Stimulated activated CD4-positive, alpha-beta T cell treated with anti-CD3 and anti-CD28 coated beads, Interleukin-2, amount 100 ng/mL, for 24 hours (primary cell): Measurements from ENCODE around the gene WDR62.
A peak's percentile ranks its signal among the peaks of the same experiment; 100 is the strongest.
"Not testable (repeated sequence)": the region's sequence is repeated elsewhere in the genome, so short reads cannot be mapped to it uniquely, and the experiment has no call there.

Source experiments
- DNase-seq, 2 donors: peaks; one replicate each; pipeline ENCODE4 v3.0.0-alpha.2; 2020

The WDR62 gene

DNA sequence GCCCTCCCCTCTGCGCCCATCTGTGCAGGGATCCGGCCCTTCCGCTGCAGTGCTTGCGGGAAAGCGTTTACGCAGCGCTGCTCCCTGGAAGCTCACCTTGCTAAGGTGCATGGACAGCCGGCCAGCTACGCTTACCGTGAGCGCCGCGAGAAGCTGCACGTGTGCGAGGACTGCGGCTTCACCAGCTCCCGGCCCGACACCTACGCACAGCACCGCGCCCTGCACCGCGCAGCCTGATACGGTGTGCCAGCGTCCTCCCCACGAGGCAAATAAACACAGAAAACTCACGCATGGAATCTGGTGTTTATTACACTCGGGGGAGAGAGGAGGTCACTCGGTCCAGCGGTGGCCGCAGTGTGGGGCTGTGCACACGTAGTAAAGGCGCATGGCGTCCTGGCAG lies 58.7 kb downstream of the WDR62 start:
- no peak for DNase-seq

GRCh38 chr19:36113894-36114720 lies 59.4 kb downstream of the WDR62 start:
- peak; percentile 28 to 35 for DNase-seq

GRCh38 chr19:36114721-36115452 lies 60.2 kb downstream of the WDR62 start, which contains the start of gene POLR2I:
POLR2I (minus strand) TSS chr19:36114875; CDS start chr19:36114856, 19 bp downstream.
- peak; percentile 97 to 98 for DNase-seq

- DNase-seq = peak; percentile 93
Observed at GRCh38 chr19:36115453-36116343, 61.0 kb downstream of the WDR62 start, which contains the start of gene TBCB. TBCB (plus strand) TSS chr19:36115468; CDS start chr19:36115561, 93 bp downstream.

DNA sequence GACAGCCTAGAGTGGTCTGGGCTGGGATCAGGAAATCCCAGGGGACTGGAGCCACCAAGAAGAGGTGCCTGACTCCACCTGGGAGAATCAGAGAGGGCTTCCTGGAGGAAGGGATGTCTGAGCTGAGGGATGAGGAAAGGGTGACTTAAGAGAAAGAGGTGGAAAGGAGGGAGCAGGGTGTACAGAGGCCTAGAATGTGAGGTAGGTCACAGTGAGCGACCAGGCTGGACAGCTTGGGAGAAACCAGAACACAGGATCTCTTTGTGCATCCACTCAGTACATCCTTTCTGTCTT lies 61.6 kb downstream of the WDR62 start:
- no peak for DNase-seq

DNA sequence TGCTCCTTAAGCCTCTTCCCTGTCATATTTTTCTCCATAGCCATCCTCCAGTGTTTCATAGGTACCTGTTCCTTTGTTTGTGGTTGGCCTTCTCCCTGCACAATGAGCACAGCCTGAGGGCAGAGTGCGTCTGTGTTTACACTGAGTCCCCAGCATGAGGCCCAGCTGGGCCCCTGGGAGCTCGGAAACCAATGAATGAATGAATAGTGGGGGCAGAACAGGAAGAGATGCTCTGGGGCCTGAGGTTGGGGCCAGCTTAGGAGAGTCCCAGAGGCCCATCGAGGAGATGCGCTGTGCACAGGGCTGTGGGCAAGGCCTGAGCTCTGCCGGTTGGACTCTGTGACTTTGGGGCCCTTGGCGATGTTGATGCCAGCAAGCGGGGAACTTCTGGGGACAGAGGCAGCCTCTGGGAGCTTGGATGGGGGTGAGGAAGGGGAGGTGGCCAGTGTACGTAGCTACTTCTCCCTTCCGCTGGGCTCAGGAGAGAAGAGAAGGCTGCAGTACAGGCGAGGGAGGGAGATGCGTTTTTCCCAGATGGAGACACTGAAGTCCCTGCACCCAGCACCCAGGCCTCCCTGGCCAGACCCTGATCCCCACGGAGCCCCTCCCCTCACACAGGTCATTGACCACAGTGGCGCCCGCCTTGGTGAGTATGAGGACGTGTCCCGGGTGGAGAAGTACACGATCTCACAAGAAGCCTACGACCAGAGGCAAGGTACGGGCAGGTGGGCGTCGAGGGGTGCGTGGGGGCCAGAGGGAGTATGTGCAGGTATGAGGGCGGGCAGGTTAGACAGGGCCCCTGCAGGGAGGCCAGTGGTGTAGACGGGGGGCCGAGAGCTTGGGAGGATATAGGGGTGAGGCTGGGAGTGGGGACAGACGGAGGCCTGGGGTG lies 65.6 kb downstream of the WDR62 start:
- DNase-seq = no peak

DNA sequence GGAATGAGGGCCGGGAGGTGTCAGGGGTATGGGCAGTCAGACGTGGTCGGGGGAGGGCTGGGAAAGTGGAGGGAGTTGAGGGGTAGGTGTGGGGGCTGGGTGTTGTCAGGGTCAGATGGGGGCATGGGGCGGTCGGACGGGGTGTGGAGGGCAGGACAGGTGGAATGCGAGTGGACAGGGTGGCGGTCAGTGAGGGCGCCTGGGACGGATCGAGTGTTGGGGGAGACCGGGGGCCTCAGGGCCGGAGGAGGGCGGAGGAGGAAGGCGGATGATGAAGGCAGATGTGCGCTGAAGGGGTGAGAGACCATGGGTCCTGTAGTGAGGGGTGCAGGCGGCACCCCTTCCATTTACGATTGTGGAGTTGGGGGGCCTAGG lies 66.3 kb downstream of the WDR62 start:
- DNase-seq = no peak

DNA sequence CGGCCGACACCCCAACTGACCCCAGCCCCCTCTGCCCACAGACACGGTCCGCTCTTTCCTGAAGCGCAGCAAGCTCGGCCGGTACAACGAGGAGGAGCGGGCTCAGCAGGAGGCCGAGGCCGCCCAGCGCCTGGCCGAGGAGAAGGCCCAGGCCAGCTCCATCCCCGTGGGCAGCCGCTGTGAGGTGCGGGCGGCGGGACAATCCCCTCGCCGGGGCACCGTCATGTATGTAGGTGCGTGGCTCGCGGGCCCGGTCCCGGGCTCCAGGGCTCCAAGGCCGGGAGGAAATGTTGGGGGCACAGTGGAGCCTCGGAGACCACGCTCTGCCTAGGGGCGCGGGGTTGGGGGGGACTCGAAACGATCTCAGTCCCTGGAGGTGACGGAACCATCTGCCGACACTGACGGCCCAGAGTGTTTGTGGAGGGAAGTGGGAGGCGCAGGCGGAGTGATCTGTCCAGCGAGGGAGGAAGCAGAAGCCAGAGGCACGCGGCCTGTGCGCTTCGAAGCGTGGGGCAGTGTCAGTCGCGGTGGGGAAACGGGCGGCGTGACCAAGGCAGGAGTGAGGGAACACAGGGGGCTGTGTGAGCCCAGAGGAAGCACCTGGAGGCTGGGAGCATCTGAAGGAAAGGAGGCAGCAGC lies 66.9 kb downstream of the WDR62 start:
- no peak for DNase-seq

DNA sequence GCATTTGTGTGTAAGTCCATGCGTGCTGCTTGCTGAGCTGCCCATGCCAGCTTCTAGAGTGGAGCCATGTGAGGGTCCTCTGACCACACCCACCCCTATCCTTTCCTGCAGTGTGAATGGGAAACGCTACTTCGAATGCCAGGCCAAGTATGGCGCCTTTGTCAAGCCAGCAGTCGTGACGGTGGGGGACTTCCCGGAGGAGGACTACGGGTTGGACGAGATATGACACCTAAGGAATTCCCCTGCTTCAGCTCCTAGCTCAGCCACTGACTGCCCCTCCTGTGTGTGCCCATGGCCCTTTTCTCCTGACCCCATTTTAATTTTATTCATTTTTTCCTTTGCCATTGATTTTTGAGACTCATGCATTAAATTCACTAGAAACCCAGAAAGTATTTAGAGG lies 70.9 kb downstream of the WDR62 start:
- DNase-seq = no peak

DNA sequence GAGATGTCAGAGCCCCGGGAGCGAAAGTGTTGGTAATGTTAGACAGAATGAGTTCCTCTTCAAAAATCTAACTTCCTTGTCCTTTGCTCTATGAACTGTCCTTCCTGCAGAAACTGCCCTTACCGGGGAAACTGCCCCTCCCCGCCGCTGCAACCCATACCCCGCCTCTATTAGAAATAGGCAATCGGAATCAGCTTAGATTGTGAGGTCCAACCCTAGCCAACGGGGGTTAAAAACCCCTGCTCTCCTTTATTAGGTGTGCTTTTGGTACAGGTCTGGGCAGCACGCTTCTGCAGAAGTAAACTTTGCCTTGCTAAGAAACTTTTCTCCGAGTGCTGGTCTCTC lies 73.7 kb downstream of the WDR62 start:
- no peak for DNase-seq

DNA sequence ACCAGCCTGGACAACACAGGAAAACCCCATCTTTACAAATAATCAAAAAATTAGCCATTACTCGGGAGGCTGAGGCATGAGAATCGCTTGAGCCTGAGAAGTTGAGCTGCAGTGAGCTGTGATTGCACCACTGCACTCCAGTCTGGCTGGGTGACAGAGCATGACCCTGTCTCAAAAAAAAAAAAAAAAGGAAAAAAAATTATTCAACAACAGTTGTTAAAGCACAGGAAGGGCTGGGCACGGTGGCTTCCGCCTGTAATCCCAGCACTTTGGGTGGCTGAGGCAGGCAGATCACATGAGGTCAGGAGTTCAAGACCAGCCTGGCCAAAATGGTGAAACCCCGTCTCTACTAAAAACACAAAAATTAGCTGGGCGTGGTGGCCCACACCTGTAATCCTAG lies 76.5 kb downstream of the WDR62 start:
- not testable (repeated sequence) for DNase-seq

GRCh38 chr19:36134867-36135266 lies 80.2 kb downstream of the WDR62 start:
- not testable (repeated sequence) for DNase-seq

DNA sequence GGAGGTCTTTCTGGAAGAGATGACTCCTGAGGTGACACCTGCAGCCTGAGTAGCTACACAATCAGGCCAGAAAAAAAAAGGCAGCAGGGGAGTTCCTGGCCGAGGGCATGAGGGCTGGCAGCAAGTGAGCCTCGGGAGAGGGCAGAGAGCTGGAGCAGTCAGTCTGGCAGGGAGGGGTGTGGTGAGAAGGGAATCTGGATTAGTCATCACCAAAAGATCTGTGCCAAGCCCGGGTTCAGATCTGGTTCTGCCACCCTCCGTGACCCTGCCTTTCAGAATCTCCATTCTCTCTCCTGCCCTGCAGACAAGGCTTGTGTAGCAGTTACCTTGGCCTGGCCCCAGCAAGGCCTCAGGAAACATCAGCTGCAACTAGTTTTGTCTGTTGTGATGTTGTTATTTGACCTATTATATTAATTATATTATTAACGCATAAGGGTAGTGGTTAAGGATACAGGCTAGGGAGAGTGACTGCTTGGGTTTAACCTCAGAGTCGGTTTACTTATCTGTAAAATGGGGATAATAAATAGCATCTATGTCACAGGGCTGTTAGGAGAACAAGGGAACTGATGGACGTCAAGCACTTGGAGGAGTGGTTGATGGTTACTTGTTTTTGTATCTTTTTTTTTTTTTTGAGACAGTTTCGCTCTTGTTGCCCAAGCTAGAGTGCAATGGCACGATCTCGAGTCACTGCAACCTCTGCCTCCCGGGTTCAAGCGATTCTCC lies 82.4 kb downstream of the WDR62 start:
- no peak for DNase-seq

DNA sequence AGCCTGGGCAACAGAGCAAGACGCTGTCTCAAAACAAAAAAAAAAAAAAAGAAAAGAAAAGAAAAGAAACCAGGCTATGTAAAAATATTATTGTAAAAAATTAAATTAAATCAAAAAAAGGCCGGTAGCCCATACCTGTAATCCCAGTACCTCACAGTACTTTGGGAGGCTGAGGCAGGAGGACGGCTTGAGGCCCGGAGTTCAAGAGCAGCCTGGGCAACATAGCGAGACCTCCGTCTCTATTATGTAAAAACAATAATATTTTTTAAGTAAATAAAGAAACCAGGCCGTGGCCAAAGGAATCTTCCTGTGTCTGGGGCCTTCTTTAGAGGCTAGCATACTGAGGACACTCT lies 84.4 kb downstream of the WDR62 start:
- no peak for DNase-seq

- peak; percentile 92 to 96 for DNase-seq
Observed at GRCh38 chr19:36139473-36140303, 85.0 kb downstream of the WDR62 start, which contains the start of gene CAPNS1. CAPNS1 (plus strand) TSS chr19:36140066; CDS start chr19:36141012, 946 bp downstream.

GRCh38 chr19:36140304-36141038 lies 85.8 kb downstream of the WDR62 start:
- DNase-seq = peak; percentile 42 to 58

DNA sequence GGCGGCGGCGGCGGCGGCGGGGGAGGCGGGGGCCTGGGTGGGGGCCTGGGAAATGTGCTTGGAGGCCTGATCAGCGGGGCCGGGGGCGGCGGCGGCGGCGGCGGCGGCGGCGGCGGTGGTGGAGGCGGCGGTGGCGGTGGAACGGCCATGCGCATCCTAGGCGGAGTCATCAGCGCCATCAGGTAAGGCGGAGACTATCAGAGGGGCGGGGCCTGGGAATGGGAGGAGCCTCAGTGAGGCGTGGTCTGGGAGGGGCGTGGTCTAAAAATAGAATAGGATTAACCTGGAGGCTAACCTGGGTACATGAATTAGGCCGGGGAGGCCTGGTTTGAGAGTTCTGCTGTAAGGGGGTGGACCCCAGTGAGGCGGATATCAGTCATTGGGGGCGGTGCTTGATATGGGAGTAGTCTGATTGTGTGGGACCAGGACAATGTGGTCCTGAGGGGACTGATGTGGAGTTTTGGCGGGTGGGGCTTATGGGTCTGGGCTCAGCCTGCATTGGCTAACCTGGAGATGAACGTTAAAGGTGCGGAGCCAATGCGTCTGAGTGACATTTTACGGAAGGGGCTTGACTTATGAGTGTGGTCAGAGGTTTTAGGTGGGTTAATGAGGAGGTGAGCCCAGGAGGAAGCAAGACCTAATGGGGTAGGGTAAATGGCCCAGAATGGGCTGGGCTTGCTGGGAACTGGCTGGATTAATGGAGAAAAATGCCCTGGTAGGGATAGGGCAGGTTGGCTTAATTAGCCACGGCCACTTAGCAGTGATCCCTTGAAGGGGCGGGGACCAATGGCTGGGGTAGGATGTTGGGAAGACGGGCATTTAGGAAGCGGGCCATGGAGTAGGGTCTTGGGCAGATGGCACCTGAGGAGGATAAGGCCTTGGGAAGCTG lies 86.6 kb downstream of the WDR62 start:
- peak; percentile 92 for DNase-seq

- no peak for DNase-seq
Observed at GRCh38 chr19:36142046-36142445, 87.3 kb downstream of the WDR62 start.
